ENCODE results near the gene MALT1. TPM values are rescaled to one million over a fixed set of nuclear protein-coding genes. Genes with fewer than 3 reads are reported as not detected.

The MALT1 gene, protein sequence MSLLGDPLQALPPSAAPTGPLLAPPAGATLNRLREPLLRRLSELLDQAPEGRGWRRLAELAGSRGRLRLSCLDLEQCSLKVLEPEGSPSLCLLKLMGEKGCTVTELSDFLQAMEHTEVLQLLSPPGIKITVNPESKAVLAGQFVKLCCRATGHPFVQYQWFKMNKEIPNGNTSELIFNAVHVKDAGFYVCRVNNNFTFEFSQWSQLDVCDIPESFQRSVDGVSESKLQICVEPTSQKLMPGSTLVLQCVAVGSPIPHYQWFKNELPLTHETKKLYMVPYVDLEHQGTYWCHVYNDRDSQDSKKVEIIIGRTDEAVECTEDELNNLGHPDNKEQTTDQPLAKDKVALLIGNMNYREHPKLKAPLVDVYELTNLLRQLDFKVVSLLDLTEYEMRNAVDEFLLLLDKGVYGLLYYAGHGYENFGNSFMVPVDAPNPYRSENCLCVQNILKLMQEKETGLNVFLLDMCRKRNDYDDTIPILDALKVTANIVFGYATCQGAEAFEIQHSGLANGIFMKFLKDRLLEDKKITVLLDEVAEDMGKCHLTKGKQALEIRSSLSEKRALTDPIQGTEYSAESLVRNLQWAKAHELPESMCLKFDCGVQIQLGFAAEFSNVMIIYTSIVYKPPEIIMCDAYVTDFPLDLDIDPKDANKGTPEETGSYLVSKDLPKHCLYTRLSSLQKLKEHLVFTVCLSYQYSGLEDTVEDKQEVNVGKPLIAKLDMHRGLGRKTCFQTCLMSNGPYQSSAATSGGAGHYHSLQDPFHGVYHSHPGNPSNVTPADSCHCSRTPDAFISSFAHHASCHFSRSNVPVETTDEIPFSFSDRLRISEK
- total RNA-seq, result 23.9 and 37.8 TPM in 2 replicates

DNA sequence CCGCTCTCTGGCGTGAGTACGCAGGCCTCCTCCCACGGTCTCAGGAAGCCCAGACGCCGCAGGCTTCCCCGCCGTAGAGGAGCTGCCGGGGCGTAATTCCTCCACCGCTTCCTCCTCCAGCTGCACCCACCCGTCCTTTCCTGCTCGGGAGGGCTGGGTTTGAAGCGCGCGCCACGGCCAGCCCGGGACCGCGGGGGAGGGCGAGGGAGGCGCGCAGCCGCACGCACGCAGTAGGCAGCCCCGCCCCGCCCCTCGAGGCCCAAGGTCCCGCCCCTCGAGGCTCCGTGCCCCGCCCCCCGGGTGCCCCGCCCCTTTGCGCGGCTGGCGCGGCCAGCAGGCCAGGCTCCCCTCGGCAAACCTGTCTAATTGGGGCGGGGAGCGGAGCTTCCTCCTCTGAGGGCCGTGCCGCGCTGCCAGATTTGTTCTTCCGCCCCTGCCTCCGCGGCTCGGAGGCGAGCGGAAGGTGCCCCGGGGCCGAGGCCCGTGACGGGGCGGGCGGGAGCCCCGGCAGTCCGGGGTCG lies at the start of gene MALT1:
Gene MALT1 (plus strand): TSS at position 355 of the 521 bp plus-strand sequence. CDS start 179 bp downstream, outside the sequence.

Other genes with a start within 250 kb of the MALT1 start
- gene ALPK2, start 42.4 kb upstream of the MALT1 start, total RNA-seq, result 19.3 and 26.9 TPM in 2 replicates
- gene ZNF532, start 193.4 kb downstream of the MALT1 start, total RNA-seq, result 55.6 and 94.6 TPM in 2 replicates

Measured in placental pericyte (primary cell).